HG02852 (cell line): ENCODE data around the gene GNAL.
"Not testable (repeated sequence)": the region's sequence is repeated elsewhere in the genome, so short reads cannot be mapped to it uniquely, and the experiment has no call there.

ENCODE experiments used
- ATAC-seq: cut with Tn5 transposase; IDR thresholded peaks from one replicate; pipeline ENCODE4 v1.9.1; 2021; ENCODE audit warnings: mild to moderate bottlenecking, moderate library complexity; ENCODE audit not compliant: unreplicated experiment

The GNAL gene

DNA sequence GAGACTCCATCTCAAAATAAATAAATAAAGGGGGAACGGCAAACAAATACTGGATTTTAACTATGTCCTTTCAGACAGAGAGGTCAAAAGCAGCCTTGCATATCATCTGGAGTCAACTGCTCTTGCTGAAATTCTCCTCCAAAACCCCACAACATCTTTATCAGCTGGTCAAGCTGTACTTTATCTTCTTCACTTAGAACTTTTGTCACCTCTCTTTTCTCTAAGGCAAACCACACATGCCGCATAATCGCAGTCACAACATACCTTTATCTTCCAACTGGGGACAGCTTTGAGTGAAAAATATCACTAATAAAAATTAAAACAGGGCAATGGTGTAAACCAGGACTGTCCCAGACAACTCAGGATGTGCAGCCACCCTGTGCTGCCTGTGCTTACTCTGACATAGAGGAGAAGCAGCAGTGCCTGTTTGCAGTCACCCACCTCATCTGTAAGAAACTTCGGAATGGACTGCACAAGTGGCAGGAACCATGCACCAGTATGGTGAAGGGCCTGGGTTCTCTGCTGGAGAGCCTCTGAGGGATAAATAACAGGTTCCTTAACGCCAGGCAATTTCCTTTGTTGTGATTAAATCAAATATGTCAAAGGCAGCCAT is 212.9 kb downstream of the GNAL start:
- no peak for ATAC-seq

- ATAC-seq = no peak
These were observed 213.6 kb downstream of the GNAL start for GRCh38 chr18:11902522-11903292.

GRCh38 chr18:11905613-11906012 is 216.5 kb downstream of the GNAL start:
- no peak for ATAC-seq

- no peak for ATAC-seq
These were observed 217.1 kb downstream of the GNAL start for GRCh38 chr18:11906176-11906575.

GRCh38 chr18:11906926-11907874 is 218.1 kb downstream of the GNAL start:
- ATAC-seq = no peak

GRCh38 chr18:11908182-11909060 is 219.4 kb downstream of the GNAL start, which contains the start of gene MPPE1:
Gene MPPE1 (minus strand): TSS chr18:11908317. CDS start chr18:11897264, 11,053 bp downstream.
- peak; percentile 87 for ATAC-seq

DNA sequence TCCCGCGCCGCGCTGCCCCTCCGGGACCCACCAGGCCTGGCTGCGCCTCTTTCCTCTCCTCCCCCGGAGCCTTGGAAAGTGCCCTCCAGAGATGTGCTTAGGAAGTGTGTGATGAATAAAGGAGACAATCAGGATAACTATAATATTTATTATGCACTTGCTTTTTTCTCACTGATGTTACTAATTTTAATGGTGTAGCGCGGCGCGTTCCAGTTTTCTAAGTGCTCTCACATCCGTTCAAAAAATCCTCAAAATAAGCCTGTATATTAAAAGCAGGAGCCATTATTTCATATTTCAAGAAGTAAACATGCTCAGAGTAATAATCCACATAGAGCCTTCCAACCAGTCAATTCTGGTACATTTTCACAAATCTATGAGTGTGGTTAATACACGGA is 220.0 kb downstream of the GNAL start:
- no peak for ATAC-seq

- no peak for ATAC-seq
These were observed 220.5 kb downstream of the GNAL start for GRCh38 chr18:11909591-11910026.

GRCh38 chr18:11916880-11917279 is 227.8 kb downstream of the GNAL start:
- ATAC-seq = not testable (repeated sequence)

- not testable (repeated sequence) for ATAC-seq
These were observed 230.5 kb downstream of the GNAL start for GRCh38 chr18:11919522-11919921.

DNA sequence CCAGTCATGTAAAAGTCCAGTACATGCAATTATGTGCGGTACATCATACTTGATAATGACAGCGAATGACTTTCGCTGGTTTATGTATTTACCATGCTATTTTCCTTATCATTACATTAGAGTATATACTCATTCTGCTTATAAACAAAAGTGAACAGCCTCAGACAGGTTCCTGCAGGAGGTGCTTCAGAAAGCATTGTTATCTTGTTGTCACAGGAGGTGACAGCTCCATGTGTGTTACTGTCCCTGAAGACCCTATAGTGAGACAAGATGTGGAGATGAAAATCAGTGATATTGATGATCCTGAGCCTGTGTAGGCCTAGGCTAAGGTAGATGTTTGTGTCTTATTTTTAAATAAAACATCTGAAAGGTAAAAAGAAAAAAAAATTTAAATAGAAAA is 234.4 kb downstream of the GNAL start:
- ATAC-seq = no peak

DNA sequence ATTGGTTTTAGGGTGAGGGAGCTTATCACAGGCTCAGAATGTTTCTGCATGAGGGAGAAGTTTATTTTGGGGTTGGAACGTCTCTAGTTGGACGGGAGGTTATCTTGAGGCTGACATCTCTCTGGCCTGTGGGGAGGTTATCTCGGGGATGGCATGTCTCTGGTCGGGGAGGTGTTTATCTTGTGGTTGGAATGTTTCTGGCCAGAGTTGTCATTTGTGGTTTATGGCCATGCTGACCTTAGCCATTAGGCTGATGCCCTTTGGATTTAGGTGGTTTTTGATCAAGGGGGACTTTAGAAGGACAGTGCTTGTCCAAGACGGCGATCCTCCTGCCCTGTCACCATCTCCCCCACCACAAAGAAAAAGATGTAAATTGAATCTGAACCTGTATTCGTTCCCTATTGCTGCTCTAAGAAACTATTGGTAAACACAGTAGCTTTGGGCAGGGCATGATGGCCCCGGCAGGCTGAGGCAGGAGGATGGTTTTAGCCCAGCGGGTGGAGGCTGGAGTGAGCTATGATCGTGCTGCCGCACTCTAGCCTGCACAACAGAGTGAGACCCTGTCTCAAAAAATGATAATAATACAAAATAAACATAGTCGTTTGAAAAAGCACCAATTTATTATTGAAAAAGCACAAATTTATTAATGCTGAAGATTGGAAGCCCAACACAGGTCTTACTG is 236.9 kb downstream of the GNAL start:
- ATAC-seq = no peak

- ATAC-seq = no peak
These were observed 238.4 kb downstream of the GNAL start for GRCh38 chr18:11927497-11927896.

DNA sequence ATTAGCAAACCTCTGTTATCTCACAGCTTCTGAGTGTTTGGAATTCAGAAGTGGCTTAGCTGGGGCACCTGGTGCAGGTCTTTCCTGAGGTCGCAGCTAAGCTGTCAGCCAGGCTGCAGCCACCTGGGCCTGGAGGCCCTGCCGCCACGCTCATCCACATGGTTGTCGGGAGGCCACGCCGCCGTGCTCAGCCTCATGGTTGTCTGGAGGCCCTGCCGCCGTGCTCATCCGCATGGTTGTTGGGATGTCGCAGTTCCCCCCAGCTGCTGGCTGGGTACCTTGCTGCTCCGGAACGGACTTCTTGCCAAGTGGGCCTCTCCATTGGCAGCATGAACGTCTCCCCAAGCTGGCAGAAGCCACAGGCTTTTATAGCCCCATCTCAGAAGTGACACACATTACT is 243.3 kb downstream of the GNAL start:
- ATAC-seq = no peak
